MM.1S (cell line): ENCODE measurements around the gene GRK7.

Experiments used
- EZH2phosphoT487 ChIP-seq: fragments of 300-600 bp; sonication (generic); IDR thresholded peaks from 2 replicates; pipeline ENCODE4 v1.6.1; 2018; ENCODE audit warnings: antibody characterized with exemption, low read length
- TF ChIP-seq, protein P1 (sequence below): fragments of 300-600 bp; sonication (generic); IDR thresholded peaks from 2 replicates; pipeline ENCODE4 v1.5.1; 2016; ENCODE audit warnings: antibody characterized with exemption, low read length, mixed read lengths

DNA sequence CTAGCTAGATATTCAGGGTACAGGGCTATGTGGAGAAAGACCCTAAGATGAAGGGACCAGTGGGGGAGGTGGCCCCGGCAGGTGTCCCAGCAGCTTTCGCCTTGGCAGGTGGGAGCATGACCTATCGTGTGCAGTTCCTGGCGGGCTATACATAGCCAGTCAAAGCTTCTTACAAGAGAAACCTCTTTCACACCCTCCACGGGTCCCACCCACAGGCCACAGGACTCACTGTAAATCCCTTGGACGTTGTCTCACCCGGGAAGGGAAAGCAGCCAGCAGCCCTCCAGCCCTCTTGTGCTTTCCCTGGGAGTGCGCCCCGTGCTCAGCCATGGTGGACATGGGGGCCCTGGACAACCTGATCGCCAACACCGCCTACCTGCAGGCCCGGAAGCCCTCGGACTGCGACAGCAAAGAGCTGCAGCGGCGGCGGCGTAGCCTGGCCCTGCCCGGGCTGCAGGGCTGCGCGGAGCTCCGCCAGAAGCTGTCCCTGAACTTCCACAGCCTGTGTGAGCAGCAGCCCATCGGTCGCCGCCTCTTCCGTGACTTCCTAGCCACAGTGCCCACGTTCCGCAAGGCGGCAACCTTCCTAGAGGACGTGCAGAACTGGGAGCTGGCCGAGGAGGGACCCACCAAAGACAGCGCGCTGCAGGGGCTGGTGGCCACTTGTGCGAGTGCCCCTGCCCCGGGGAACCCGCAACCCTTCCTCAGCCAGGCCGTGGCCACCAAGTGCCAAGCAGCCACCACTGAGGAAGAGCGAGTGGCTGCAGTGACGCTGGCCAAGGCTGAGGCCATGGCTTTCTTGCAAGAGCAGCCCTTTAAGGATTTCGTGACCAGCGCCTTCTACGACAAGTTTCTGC lies 15.0 kb downstream of the GRK7 start:
- TF ChIP-seq, protein P1, sequence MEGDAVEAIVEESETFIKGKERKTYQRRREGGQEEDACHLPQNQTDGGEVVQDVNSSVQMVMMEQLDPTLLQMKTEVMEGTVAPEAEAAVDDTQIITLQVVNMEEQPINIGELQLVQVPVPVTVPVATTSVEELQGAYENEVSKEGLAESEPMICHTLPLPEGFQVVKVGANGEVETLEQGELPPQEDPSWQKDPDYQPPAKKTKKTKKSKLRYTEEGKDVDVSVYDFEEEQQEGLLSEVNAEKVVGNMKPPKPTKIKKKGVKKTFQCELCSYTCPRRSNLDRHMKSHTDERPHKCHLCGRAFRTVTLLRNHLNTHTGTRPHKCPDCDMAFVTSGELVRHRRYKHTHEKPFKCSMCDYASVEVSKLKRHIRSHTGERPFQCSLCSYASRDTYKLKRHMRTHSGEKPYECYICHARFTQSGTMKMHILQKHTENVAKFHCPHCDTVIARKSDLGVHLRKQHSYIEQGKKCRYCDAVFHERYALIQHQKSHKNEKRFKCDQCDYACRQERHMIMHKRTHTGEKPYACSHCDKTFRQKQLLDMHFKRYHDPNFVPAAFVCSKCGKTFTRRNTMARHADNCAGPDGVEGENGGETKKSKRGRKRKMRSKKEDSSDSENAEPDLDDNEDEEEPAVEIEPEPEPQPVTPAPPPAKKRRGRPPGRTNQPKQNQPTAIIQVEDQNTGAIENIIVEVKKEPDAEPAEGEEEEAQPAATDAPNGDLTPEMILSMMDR, result no peak
- TF ChIP-seq EZH2phosphoT487, result no peak
